HG03280 (cell line): ENCODE measurements around the gene FAM177B.
"Not testable (repeated sequence)": the region's sequence is repeated elsewhere in the genome, so short reads cannot be mapped to it uniquely, and the experiment has no call there.

ENCODE experiments used
- ATAC-seq: cut with Tn5 transposase; IDR thresholded peaks from one replicate; pipeline ENCODE4 v1.9.1; 2021; ENCODE audit warnings: mild to moderate bottlenecking, moderate library complexity; ENCODE audit not compliant: unreplicated experiment

FAM177B gene

DNA sequence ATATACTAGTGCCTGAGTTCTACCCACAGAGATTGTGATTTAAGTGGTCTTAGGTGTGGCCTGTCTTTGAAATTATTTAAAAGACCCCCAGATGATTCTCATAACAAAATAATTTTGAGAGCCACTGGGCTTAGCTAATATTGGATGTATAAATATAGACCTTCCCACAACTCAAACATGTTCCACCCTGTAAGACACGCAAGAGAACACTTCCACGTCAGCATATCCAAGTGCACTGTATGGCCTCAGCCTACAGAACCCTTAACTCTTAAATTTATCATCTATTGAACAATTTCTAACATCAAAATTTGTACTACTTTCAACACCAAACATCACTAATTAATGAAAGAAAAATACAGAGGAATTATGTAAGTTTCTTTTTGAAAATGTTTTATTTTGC is 2.5 kb downstream of the FAM177B start:
- ATAC-seq = no peak

DNA sequence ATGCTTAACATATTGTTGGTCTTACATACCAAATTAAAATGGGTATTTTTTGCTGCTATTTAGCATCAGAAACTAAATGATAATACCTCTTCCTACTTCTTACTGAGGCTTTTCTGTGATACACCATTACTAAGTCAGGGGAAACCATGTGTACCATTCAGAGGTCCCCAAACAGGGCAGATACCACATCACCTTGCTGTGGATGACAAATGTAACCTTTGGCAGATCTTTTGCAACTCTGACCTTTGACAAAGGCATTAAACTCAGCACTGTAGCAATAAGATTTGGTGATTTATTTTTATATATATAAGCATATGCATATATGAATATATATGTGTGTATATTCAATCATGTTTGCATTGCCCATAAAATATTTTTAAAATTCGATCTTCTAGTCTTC is 2.9 kb downstream of the FAM177B start:
- no peak for ATAC-seq

DNA sequence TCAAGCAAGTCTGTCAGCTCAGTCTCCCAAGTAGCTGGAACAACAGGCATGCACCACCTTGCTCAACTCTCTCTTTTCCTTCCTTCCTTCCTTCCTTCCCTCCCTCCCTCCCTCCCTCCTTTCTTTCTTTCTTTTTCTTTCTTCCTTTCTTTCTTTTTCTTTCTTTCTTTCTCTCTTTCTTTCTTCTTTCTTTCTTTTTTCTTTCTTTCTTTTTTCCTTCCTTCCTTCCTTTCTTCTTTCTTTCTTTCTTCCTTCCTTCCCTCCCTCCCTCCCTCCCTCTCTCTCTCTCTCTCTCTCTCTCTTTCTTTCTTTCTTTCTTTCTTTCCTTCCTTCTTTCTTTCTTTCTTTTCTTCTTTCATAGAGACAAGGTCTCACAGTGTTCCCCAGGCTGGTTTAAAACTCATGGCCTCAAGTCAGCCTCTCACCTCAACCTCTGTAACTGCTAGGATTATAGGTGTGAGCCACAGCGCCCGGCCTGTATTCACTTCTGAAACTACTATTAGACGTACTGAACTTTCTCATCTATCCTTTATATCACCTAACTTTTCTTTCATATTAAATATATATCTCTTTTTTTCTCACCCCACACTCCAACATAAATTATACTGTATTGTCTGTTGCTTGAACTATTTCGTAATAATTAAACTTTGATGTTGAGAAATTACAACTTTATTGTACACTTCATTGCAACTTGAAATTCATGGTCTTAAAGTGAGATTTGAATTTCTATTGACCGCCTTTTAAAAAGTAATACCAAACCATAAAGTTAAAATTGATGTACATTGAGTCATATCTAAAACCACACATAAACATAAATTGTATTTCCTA is 4.8 kb downstream of the FAM177B start:
- ATAC-seq = not testable (repeated sequence)

DNA sequence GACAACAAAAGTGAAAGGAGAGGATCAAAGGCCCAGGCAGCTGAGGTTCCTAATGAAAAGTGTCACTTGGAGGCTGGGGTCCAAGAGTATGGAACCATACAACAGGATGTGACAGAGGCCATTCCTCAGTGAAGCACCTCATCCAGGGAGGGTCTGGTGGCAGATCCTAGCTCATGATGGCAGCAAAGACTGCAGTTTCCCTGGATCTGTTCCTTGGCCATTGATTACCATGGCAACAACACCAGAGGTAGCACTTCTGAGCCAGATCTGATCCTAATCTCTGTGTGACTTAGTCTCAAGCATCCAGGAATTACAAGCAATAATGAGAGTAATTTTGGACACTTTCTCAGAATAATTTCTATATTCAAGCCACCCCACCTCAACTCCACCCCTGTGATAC is 12.9 kb downstream of the FAM177B start:
- ATAC-seq = no peak

DNA sequence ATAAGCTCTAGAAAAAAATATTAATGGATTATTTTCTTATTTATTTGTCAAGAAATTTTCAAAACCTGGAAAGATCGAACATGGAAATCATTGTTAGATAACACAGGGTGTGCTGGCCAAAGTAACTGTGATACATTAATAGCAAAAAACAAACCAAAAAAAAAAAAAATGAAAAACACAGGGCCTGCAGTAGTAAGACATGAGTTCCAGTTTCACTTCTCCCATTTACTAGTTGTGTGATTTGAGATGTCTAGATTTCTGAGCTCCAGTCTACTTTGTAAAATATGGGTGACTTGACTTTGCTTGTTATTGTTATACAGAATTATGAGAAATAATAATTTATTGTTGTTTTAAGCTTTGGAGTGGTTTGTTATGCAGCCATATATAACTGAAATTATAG is 13.6 kb downstream of the FAM177B start:
- ATAC-seq = peak; percentile 80

DNA sequence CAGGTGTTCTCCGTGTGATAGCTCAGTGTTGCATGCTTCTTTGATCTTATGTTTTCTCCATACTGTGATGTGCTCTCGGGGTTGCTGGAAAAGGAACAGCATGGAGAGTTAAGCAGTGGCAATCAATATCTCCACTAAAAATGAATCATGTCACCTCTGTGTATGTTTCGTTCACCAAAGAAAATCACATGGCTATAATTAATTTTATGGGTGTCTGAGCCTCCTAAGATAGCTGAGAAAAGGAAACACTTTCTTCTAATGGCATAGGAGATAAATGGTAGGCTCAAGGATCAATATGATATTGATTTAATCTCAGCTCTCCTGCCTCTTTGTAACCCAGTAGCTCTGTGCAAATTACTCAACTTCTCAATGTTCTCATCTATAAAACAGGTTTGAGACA is 14.3 kb downstream of the FAM177B start:
- no peak for ATAC-seq

DNA sequence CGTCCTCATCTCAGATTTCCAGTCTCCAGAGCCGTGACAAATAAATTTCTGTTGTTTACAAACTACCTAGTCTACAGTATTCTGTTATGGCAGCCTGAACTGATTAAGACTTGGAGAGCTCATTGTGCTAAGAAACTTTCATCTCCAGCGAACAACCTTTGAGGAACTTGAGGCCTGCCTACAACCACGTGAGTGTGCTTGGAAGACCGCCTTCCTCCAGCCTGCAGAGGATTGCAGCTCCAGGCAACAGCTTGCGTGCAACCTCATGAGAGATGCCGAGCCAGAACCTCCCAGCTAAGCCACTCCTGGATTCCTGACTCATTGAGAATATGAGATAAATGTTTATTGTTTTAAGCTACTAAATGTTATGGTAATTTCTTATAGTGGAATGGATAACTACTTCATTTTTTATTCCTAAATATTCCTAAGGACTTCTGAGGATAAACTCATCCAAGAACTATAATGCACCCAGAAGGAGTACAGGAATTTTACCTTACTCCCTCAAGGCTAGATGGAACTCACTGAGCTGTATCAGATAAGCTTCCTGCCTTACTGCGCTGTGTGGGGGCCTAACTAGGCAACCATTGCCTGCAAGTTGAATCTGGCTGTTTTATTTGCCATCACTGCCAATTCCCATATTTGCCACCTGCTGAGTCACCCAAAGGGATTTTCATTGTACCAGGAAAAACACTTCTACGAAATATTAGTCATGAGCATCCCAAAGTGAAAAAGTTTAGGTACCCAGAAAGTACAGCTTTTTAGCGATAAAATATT is 17.6 kb downstream of the FAM177B start:
- no peak for ATAC-seq

DNA sequence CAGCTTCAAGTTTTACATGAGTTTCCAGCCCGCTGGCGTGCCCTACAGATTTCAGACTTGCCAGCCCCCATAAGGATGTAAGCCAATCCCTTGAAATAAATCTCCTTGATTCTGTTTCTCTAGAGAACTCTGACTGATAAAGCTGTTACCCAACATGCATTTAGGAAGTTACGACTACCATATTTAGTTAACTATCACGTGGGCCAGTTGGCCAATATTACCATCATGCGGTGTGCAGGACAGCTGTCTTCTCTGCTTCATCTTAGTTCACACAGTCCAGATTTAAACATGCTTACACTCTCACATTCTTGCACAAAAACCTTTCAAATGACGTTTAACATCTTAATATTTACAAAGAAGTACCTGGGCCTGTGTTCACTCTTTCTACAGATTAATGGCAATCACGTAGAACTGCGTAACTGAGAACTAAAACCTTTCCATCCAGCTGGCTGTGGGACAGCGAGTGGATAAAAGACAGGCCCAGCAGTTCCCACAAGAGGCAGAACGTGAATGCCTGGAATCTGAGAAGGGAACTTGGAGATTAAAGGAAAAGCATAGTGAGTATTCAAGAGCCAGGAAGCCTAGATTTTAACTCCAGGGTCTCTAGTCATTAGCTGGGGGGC is 20.8 kb downstream of the FAM177B start:
- no peak for ATAC-seq

DNA sequence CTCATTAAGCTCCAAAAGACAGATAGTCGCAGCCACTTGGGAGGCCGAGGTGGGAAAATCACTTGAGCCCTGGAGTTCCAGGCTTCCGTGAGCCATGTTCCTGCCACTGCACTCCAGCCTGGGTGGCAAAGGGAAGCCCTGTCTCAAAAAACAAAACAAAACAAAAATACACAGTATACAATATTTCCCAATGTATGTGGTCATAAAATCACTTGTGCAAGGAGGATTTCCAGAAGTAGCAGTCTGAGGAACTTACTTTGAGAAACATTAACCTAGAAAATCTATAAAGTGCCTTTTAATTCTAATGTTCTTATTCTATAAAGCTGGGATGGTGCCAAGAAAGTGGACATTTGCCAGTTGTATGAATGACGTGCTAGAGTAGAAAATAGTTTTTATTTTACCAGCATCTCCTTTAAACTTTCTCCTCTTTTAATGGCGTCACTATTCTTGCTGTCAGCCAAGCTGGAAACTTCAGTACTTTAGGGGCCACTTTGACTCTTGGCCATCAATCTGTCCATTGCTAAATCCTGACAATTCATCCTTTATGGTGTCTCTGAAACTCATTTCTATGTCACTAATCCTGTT is 22.5 kb downstream of the FAM177B start:
- ATAC-seq = no peak

DNA sequence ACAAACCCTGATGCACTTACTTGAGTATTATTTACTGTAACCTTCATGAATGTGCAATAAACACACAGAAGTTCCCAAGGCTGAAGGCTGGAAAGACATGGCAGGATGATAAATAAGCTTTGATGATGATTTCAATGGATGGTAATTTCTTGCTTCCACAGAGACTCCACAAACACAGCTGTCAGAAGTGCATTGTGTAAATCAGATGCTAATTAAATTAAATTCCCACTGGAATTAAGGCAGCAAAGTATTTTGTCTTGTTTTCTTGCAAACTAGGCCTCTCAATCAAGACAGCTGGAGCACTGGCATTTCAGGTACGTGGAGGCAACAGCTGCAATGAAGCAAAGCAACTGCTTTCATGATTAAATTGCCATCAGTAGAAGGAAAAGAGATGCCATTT is 24.1 kb downstream of the FAM177B start:
- no peak for ATAC-seq

DNA sequence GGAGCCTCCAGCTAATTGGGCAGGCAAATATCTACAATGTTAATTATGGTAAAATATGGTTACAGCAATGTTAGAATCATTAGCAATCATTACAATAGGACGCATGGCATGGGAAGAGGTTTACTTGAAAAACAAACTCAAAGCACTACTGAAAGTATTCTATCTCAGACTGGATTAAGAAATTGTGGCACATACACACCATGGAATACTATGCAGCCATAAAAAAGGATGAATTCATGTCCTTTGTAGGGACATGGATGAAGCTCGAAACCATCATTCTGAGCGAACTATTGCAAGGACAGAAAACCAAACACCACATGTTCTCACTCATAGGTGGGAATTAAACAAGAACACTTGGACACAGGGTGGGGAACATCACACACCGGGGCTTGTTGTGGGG is 25.2 kb downstream of the FAM177B start:
- ATAC-seq = not testable (repeated sequence)

DNA sequence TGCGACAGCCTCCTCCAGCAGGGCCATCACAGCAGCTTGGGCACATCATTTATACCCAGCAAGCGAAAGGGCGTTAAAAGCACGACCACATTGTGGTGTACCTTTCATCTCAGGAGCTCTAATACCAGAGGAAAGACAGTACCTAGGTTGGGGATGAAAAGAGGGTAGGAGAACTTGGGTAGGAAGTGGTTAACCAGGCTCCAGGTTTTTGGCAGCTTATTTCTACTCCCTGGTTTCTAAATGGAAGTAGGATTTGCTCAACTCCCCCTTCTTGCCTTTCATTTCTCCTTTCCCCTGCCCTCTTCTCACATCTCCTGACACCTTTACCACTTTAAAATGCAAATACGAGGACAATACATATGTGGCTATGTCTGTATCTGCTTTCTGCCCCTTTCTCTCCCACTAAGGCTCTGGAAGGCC is 30.2 kb downstream of the FAM177B start:
- no peak for ATAC-seq

DNA sequence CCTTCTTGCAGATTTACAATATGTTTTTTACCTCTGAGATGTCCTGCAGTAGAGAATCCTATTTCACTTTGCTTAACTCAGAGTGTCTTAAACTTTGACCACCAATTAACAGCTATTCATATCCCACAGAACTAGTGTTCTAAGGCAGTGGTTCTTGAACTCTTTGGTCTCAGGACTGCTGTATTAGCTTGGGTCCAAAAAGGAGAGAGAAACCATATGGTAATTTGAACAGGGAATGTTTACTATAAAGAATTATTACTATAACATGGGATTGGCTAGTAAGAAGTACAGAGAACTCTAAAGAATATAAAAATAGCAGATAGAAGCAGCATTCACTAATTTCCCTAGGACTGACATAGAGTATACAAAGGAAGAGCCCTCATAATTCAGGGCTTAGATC is 31.6 kb downstream of the FAM177B start:
- ATAC-seq = no peak

DNA sequence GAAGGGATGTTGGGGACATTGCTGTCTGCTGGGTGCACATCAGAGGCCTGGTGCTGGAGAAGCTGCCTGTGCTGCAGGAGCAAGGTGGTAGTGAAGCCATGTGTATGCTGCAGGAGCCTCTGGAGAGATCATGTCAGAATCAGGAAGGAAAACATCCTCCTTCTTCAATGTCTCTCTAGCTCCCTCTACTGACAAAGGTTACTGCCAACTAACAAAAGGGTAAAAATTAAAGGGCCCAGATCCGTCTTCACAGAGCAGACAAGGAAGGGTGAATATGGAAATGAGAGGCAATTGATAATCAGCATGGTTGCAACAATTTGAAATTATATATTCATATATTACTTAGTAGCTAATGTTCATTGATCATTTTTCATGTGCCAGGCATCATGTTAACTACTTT is 32.2 kb downstream of the FAM177B start:
- ATAC-seq = no peak

DNA sequence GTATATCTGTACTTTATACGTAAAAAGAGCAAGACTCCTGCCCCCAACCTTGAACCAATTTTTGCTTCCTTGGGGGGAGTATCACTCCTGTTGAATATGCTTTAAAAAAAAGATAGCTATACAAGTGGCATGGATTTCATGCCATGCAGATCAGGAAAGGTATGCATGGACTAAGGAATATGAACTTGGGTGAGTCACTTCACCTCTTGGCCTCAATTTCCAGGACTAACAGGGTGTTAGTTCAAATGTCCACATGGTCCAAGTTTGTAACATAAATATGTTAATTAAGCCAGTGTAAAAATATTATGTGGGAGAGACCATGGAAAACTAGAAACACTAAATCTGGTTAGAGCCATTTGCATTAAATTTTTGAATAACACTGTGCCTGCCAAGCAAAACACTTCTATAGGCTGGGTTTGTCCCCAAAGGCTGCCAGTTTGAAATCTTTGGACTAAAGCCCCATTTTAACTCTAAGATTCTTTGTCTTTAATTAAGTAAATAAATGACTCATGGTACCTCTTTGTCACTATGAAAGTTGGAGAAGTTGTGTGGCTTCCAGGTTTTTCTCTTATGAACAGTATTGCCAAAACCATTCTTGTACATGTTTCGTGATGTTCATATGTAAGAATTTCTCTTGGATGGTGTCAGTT is 33.1 kb downstream of the FAM177B start:
- ATAC-seq = no peak

DNA sequence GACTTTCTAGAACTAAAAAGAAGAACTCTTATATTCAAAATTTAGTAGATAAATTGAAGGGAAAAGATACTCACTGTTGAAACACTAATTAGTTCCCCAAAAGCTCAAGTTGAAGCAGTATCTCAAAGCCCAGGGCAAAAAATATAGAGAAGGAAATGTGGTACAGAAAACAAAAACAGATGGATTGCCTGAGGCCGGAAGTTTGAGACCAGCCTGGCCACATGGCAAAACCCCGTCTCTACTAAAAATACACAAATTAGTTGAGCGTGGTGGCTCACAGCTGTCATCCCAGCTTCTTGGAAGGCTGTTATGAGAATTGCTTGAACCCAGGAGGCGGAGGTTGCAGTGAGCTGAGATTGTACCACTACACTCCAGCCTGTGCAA is 36.0 kb downstream of the FAM177B start:
- ATAC-seq = peak; percentile 75

DNA sequence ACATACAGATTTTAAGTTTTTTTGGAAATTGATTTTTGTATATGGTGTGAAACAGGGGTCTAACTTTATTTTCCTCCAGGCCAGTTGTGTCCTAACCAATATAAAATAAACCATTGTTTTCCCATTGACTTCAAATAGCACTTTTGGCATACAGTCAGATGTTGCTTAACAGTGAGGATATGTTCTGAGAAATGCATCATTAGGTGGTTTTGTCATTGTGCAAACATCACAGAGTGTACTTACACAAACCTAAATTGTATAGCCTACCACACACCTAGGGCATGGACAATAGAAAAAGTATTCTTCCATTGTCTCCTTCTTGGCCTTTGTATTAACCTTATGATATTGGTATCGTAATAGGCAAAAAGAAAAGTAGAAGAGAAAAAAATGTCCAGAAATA is 40.5 kb downstream of the FAM177B start:
- ATAC-seq = no peak

DNA sequence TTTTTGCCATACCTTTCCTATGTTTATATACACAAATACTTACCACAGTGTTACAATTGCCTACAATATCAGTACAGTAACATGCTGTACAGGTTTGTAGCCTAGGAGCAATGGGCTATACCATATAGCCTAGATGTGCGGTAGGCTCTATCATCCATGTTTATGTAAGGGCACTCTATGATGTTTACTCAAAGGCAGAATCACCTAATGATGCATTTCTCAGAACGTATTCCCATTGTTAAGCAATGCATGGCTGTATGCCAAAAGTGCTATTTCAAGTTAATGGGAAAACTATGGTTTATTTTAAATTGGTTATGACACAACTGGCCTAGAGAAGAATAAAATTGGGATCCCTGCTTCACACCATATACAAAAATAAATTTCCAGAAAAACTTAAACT is 41.0 kb downstream of the FAM177B start:
- ATAC-seq = no peak

DNA sequence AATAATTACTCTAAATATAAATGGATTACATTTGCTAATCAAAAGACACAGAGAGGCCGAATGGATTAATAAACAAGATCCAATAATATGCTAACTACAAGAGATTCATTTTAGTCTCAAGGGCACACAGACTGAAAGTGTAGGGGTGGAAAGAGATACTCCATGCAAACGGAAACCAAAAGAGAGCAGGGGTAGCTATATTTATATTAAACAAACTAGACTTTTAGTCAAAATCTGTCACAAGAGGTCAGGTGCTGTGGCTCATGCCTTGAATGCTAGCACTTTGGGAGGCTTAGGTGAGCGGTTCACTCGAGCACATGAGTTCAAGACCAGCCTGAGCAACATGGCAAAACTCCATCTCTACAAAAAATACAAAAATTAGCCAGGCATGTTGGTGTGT is 44.2 kb downstream of the FAM177B start:
- ATAC-seq = no peak

DNA sequence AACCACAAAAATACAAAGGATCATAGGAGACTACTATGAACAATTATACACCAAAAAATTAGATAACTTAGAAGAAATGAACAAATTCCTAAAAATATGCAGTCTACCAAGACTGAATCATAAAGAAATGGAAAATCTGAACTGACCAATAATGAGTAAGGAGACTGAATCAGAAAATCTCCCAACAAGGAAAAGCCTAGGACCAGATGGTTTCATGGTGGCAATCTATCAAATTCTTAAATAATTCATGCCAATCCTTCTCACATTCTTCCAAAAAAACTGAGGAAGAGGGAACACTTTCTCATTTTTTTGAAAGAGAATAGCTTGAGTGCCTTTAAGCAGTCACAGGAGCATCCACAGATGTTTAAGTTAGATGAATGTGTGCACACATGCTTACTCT is 46.0 kb downstream of the FAM177B start:
- no peak for ATAC-seq

DNA sequence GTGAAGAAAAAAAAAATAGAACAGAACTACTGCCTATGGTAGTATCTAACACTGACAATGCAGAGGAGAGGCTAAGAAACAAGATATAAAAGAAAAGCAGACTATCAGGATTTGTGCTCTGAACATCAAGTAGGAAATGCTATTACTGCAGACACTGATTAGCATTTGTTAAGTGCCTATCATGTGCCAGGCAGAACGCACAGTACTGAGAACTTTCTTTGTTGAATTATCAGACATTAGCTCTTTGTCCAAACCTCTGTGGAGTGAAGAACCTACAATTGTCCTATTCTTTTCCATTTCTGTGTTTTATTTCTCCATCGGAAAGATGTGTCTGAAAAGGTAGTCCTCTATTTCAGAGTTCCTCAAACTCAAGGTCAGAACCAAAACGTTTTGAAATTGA is 47.4 kb downstream of the FAM177B start:
- ATAC-seq = no peak
